ENCODE measurements around the gene HNF1B. TPM values are rescaled to one million over a fixed set of nuclear protein-coding genes. Genes with fewer than 3 reads are reported as not detected.

Gene HNF1B
- total RNA-seq, 1 donor from 2014 or later, result 0.13 TPM

- Mint-ChIP-seq H3K27ac (ENCODE audit: unreplicated experiment) (no peak overlapping the region), H3K4me1 (ENCODE audit: unreplicated experiment) (peaks cover 4% of the 10 kb centered on the region), H3K27me3 (ENCODE audit: unreplicated experiment) (peaks cover 2% of the 10 kb centered on the region), H3K36me3 (ENCODE audit: low read depth, unreplicated experiment) (no peaks in the 10 kb centered on the region), H3K4me3 (ENCODE audit: unreplicated experiment) (no peak overlapping the region), H3K9me3 (ENCODE audit: unreplicated experiment) (no peaks in the 10 kb centered on the region)
- TF ChIP-seq CTCF (IDR thresholded peaks at IDR 0.05; ENCODE audit: unreplicated experiment), result no peak
- no peak for DNase-seq (ENCODE audit: low spot score)
These were observed 44.0 kb downstream of the HNF1B start for GRCh38 chr17:37700881-37701280.

GRCh38 chr17:37699285-37699973 lies 45.4 kb downstream of the HNF1B start:
- Mint-ChIP-seq H3K27ac (ENCODE audit: unreplicated experiment) (no peak overlapping the region), H3K27me3 (ENCODE audit: unreplicated experiment) (peaks cover 4% of the 10 kb centered on the region), H3K4me3 (ENCODE audit: unreplicated experiment) (no peak overlapping the region), H3K9me3 (ENCODE audit: unreplicated experiment) (no peaks in the 10 kb centered on the region), H3K36me3 (ENCODE audit: low read depth, unreplicated experiment) (peaks cover 4% of the 10 kb centered on the region), H3K4me1 (ENCODE audit: unreplicated experiment) (peaks cover 4% of the 10 kb centered on the region)
- no peak for DNase-seq (ENCODE audit: low spot score)
- TF ChIP-seq CTCF (IDR thresholded peaks at IDR 0.05; ENCODE audit: unreplicated experiment), result no peak

GRCh38 chr17:37698911-37699255 lies 46.0 kb downstream of the HNF1B start:
- Mint-ChIP-seq H3K4me1 (ENCODE audit: unreplicated experiment) (peaks cover 4% of the 10 kb centered on the region), H3K36me3 (ENCODE audit: low read depth, unreplicated experiment) (peaks cover 4% of the 10 kb centered on the region), H3K27me3 (ENCODE audit: unreplicated experiment) (peaks cover 4% of the 10 kb centered on the region), H3K9me3 (ENCODE audit: unreplicated experiment) (no peaks in the 10 kb centered on the region), H3K4me3 (ENCODE audit: unreplicated experiment) (no peak overlapping the region), H3K27ac (ENCODE audit: unreplicated experiment) (no peak overlapping the region)
- no peak for DNase-seq (ENCODE audit: low spot score)
- TF ChIP-seq CTCF (IDR thresholded peaks at IDR 0.05; ENCODE audit: unreplicated experiment), result no peak

- Mint-ChIP-seq H3K4me1 (ENCODE audit: unreplicated experiment) (peaks cover 4% of the 10 kb centered on the region), H3K27me3 (ENCODE audit: unreplicated experiment) (peaks cover 4% of the 10 kb centered on the region), H3K36me3 (ENCODE audit: low read depth, unreplicated experiment) (peaks cover 4% of the 10 kb centered on the region), H3K4me3 (ENCODE audit: unreplicated experiment) (no peak overlapping the region), H3K9me3 (ENCODE audit: unreplicated experiment) (no peaks in the 10 kb centered on the region), H3K27ac (ENCODE audit: unreplicated experiment) (no peak overlapping the region)
- no peak for DNase-seq (ENCODE audit: low spot score)
- no peak for TF ChIP-seq CTCF (IDR thresholded peaks at IDR 0.05; ENCODE audit: unreplicated experiment)
These were observed 46.5 kb downstream of the HNF1B start for GRCh38 chr17:37698132-37698910.

GRCh38 chr17:37697381-37697780 lies 47.5 kb downstream of the HNF1B start:
- peaks cover 4% of the 10 kb centered on the region for H3K27me3 Mint-ChIP-seq (ENCODE audit: unreplicated experiment)
- no peak overlapping the region for H3K4me3 Mint-ChIP-seq (ENCODE audit: unreplicated experiment)
- H3K27ac Mint-ChIP-seq (ENCODE audit: unreplicated experiment), result no peak overlapping the region
- H3K4me1 Mint-ChIP-seq (ENCODE audit: unreplicated experiment), result peaks cover 4% of the 10 kb centered on the region
- no peak for TF ChIP-seq CTCF (IDR thresholded peaks at IDR 0.05; ENCODE audit: unreplicated experiment)
- no peak for DNase-seq (ENCODE audit: low spot score)
- no peaks in the 10 kb centered on the region for H3K9me3 Mint-ChIP-seq (ENCODE audit: unreplicated experiment)
- H3K36me3 Mint-ChIP-seq (ENCODE audit: low read depth, unreplicated experiment), result peaks cover 4% of the 10 kb centered on the region

All from endothelial cell (in vitro differentiated cells).